Activated naive CD4-positive, alpha-beta T cell treated with Interleukin-2 at 50 U/mL for 16 hours (primary cell): ENCODE measurements around the gene TMPRSS7.

Experiments used
- DNase-seq: peaks from one replicate; pipeline ENCODE4 v3.0.0-alpha.2; 2020

Gene TMPRSS7

GRCh38 chr3:112104774-112105173 lies 70.2 kb downstream of the TMPRSS7 start:
- DNase-seq: no peak

GRCh38 chr3:112109322-112109721 lies 74.8 kb downstream of the TMPRSS7 start:
- DNase-seq: no peak

- DNase-seq: peak; percentile 62
These were observed 77.4 kb downstream of the TMPRSS7 start for GRCh38 chr3:112111785-112112402.

- DNase-seq: no peak
These were observed 80.1 kb downstream of the TMPRSS7 start for GRCh38 chr3:112114576-112115160.

- DNase-seq: no peak
These were observed 80.7 kb downstream of the TMPRSS7 start for GRCh38 chr3:112115161-112115739.

- no peak for DNase-seq
These were observed 81.4 kb downstream of the TMPRSS7 start for GRCh38 chr3:112115806-112116383.

GRCh38 chr3:112116748-112117186 lies 82.2 kb downstream of the TMPRSS7 start:
- no peak for DNase-seq

GRCh38 chr3:112117415-112117814 lies 82.9 kb downstream of the TMPRSS7 start:
- DNase-seq: no peak

GRCh38 chr3:112117841-112118571 lies 83.5 kb downstream of the TMPRSS7 start:
- DNase-seq: no peak

GRCh38 chr3:112119962-112120836 lies 85.7 kb downstream of the TMPRSS7 start:
- no peak for DNase-seq

GRCh38 chr3:112121577-112122547 lies 87.3 kb downstream of the TMPRSS7 start:
- no peak for DNase-seq

- no peak for DNase-seq
These were observed 88.3 kb downstream of the TMPRSS7 start for GRCh38 chr3:112122870-112123269.

GRCh38 chr3:112123548-112123947 lies 89.0 kb downstream of the TMPRSS7 start:
- no peak for DNase-seq

GRCh38 chr3:112124907-112125607 lies 90.5 kb downstream of the TMPRSS7 start:
- DNase-seq: no peak

GRCh38 chr3:112126511-112126911 lies 92.0 kb downstream of the TMPRSS7 start:
- no peak for DNase-seq

- no peak for DNase-seq
These were observed 93.3 kb downstream of the TMPRSS7 start for GRCh38 chr3:112127522-112128494.

- peak; percentile 45 for DNase-seq
These were observed 94.5 kb downstream of the TMPRSS7 start for GRCh38 chr3:112128843-112129727.
